ENCODE results near the gene EDN3. TPM values are rescaled to one million over a fixed set of nuclear protein-coding genes. Genes with fewer than 3 reads are reported as not detected.

Gene EDN3
- total and polyA plus RNA-seq, 2 donors (not counting 3 experiments of a cell fraction or from before 2014, with no cell fraction given) = not detected

GRCh38 chr20:59320854-59321647, 20.6 kb downstream of the EDN3 start:
- H3K27me3 ChIP-seq (ENCODE audit: control insufficient read depth in 2 of 2, insufficient read depth in 2 of 2, low read length in 2 of 2) = no peaks in the 10 kb centered on the region
- no peaks in the 10 kb centered on the region for H3K79me2 ChIP-seq (ENCODE audit: control insufficient read depth, insufficient read depth, low read length)
- no peak overlapping the region for H3K27ac ChIP-seq (ENCODE audit: insufficient read depth, low read depth, low read length)
- H4K20me1 ChIP-seq (replicated peaks; ENCODE audit: control insufficient read depth, extremely low read depth, insufficient read depth, low read length) = no peaks in the 10 kb centered on the region
- DNase-seq (ENCODE audit: low read depth, low spot score) (no peak), FAIRE-seq (no peak)
- H3K9me1 ChIP-seq (replicated peaks; ENCODE audit: control insufficient read depth, extremely low read depth, insufficient read depth, low read length) = no peaks in the 10 kb centered on the region
- no peak overlapping the region for H3K4me2 ChIP-seq (ENCODE audit: insufficient read depth, low read length)
- dilution Hi-C loops (cut with MboI; ENCODE audit: extremely low pct_ligation_motif_present, low sequenced_read_pairs) = no loop called here
- H3K9ac ChIP-seq (replicated peaks; ENCODE audit: extremely low read depth, insufficient read depth, low read length) = no peak overlapping the region
- H3K36me3 ChIP-seq (ENCODE audit: control insufficient read depth in 2 of 2, extremely low read depth in 1 of 2, insufficient read depth in 2 of 2, low read length in 2 of 2) = no peaks in the 10 kb centered on the region
- BruUV-seq (replicated peaks) = no TSS peak
- no peaks in the 10 kb centered on the region for H3K4me1 ChIP-seq (ENCODE audit: control insufficient read depth, extremely low read depth, insufficient read depth, low read length)
- intact Hi-C loops (cut with micrococcal nuclease) = no loop called here
- ChIA-PET POLR2A (no interaction called here), CTCF (no interaction called here)
- H3K9me3 ChIP-seq (replicated peaks; ENCODE audit: control insufficient read depth, insufficient read depth, low read length) = no peaks in the 10 kb centered on the region
- no peak overlapping the region for H2AFZ ChIP-seq (ENCODE audit: low read depth, low read length)
- no peak overlapping the region for H3K4me3 ChIP-seq (replicated peaks in 1 of 3; ENCODE audit: insufficient read depth in 1 of 3, low read depth in 1 of 3, low read length in 3 of 3)
- TF ChIP-seq JUN (IDR thresholded peaks at IDR 0.05; ENCODE audit: borderline replicate concordance, insufficient read depth, insufficient read length, low read depth) (no peak), POLR2A (IDR thresholded peaks at IDR 0.05; ENCODE audit: low read depth, low read length) (no peak), FOS (IDR thresholded peaks at IDR 0.05; ENCODE audit: borderline replicate concordance, insufficient read depth, low read length) (no peak), CTCF (IDR thresholded peaks at IDR 0.05; ENCODE audit: extremely low read depth in 1 of 2, insufficient read depth in 1 of 2, low read depth in 1 of 2, low read length in 2 of 2) (no peak), GATA2 (IDR thresholded peaks at IDR 0.05; ENCODE audit: insufficient read depth, insufficient read length, low read depth, low read length) (no peak), POLR2AphosphoS5 (IDR thresholded peaks at IDR 0.05; ENCODE audit: insufficient read depth, low read depth, low read length) (no peak), MYC (IDR thresholded peaks at IDR 0.05; ENCODE audit: low read depth, low read length) (no peak), EZH2 (IDR thresholded peaks at IDR 0.05; ENCODE audit: borderline replicate concordance, low read depth, low read length, severe bottlenecking) (no peak)
- TF ChIP-seq, protein P1, sequence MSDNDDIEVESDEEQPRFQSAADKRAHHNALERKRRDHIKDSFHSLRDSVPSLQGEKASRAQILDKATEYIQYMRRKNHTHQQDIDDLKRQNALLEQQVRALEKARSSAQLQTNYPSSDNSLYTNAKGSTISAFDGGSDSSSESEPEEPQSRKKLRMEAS (IDR thresholded peaks at IDR 0.05; ENCODE audit: insufficient read depth, insufficient read length) = no peak

Measured in endothelial cell of umbilical vein (primary cell).